OCI-LY3 (cell line): ENCODE data around the gene TCL1B.

Source experiments
- H2AFZ ChIP-seq: fragments of 200-600, 300-600 bp; shearing (Covaris generic); 2 replicates; pipeline ENCODE4 v1.6.0; 2014; ENCODE audit warnings: antibody characterized with exemption, low read depth, low read length
- H3K27ac ChIP-seq: fragments of 200-600, 300-600 bp; sonication (generic); 2 replicates; pipeline ENCODE4 v1.5.1; 2014; ENCODE audit warnings: mild to moderate bottlenecking, low read length, moderate library complexity, mixed read lengths
- H3K27me3 ChIP-seq: fragments of 200-600, 300-600 bp; sonication (generic); 2 replicates; pipeline ENCODE4 v1.6.1; 2014; ENCODE audit warnings: low read depth, low read length, mixed read lengths
- H3K36me3 ChIP-seq: fragments of 200-600, 300-600 bp; sonication (generic); replicated peaks from 2 replicates; pipeline ENCODE3; 2014; ENCODE audit warnings: low read depth, low read length, mixed read lengths
- H3K4me1 ChIP-seq: fragments of 300-600, 200-600 bp; sonication (generic); 2 replicates; pipeline ENCODE4 v1.6.1; 2014; ENCODE audit warnings: low read length, mixed read lengths
- H3K4me2 ChIP-seq: fragments of 200-600, 300-600 bp; sonication (generic); 2 replicates; pipeline ENCODE4 v1.6.1; 2014; ENCODE audit warnings: low read length, mixed read lengths
- H3K4me3 ChIP-seq: fragments of 300-600, 200-600 bp; sonication (generic); 2 replicates; pipeline ENCODE4 v1.5.1; 2014; ENCODE audit warnings: antibody characterized with exemption, mild to moderate bottlenecking, low read length, moderate library complexity
- H3K79me2 ChIP-seq: fragments of 300-600, 200-600 bp; shearing (Covaris generic); 2 replicates; pipeline ENCODE4 v1.6.1; 2014; ENCODE audit warnings: mild to moderate bottlenecking, low read length, mixed read lengths
- H3K9ac ChIP-seq: fragments of 300-600, 200-600 bp; shearing (Covaris generic); 2 replicates; pipeline ENCODE4 v1.6.0; 2014; ENCODE audit warnings: mild to moderate bottlenecking, low read length, moderate library complexity
- H3K9me3 ChIP-seq: fragments of 200-600, 300-600 bp; shearing (Covaris generic); 2 replicates; pipeline ENCODE4 v1.6.1; 2014; ENCODE audit warnings: low read length, mixed read lengths; ENCODE audit not compliant: insufficient read depth
- H4K20me1 ChIP-seq: fragments of 200-600, 300-600 bp; sonication (generic); 2 replicates; pipeline ENCODE4 v1.6.1; 2016; ENCODE audit warnings: low read length, mixed read lengths; ENCODE audit not compliant: insufficient read depth
- CTCF ChIP-seq: fragments of 200-600, 300-600 bp; sonication (generic); IDR thresholded peaks from 2 replicates; pipeline ENCODE4 v1.5.1; 2014; ENCODE audit warnings: antibody characterized with exemption, low read length, low read depth
- EZH2phosphoT487 ChIP-seq: fragments of 200-600 bp; shearing (Covaris generic); IDR thresholded peaks from 2 replicates; pipeline ENCODE4 v1.6.1; 2018; ENCODE audit warnings: antibody characterized with exemption, mixed run types, low read depth

Gene TCL1B

GRCh38 chr14:95739356-95739755 lies 53.1 kb downstream of the TCL1B start:
- Histone ChIP-seq H3K9ac (no peak overlapping the region), H3K4me2 (no peak overlapping the region), H3K27ac (no peak overlapping the region), H3K27me3 (peaks cover 20% of the 10 kb centered on the region), H3K79me2 (no peaks in the 10 kb centered on the region), H3K9me3 (no peaks in the 10 kb centered on the region; the same call in 1 of the 2 replicates), H3K36me3 (no peaks in the 10 kb centered on the region), H3K4me3 (no peak overlapping the region), H2AFZ (no peak overlapping the region), H4K20me1 (no peaks in the 10 kb centered on the region), H3K4me1 (no peaks in the 10 kb centered on the region)
- TF ChIP-seq CTCF (no peak), EZH2phosphoT487 (no peak)

- Histone ChIP-seq H3K9me3 (no peaks in the 10 kb centered on the region; the same call in 1 of the 2 replicates), H3K79me2 (no peaks in the 10 kb centered on the region), H3K4me1 (no peaks in the 10 kb centered on the region), H3K4me2 (no peak overlapping the region), H3K36me3 (no peaks in the 10 kb centered on the region), H4K20me1 (no peaks in the 10 kb centered on the region), H2AFZ (no peak overlapping the region), H3K4me3 (no peak overlapping the region), H3K27ac (no peak overlapping the region), H3K27me3 (peaks cover 17% of the 10 kb centered on the region), H3K9ac (no peak overlapping the region)
- TF ChIP-seq EZH2phosphoT487 (no peak), CTCF (no peak)
Measured at GRCh38 chr14:95741038-95741490, 54.8 kb downstream of the TCL1B start.

- TF ChIP-seq EZH2phosphoT487 (no peak), CTCF (no peak)
- no peak overlapping the region for H2AFZ ChIP-seq
Measured at GRCh38 chr14:95741781-95742180, 55.6 kb downstream of the TCL1B start.

More at GRCh38 chr14:95741781-95742180, 55.6 kb downstream of the TCL1B start:
- no peaks in the 10 kb centered on the region for H3K4me1 ChIP-seq
- H3K27me3 ChIP-seq, result peaks cover 10% of the 10 kb centered on the region
- H3K9ac ChIP-seq, result no peak overlapping the region
- H3K9me3 ChIP-seq, result no peaks in the 10 kb centered on the region; the same call in 1 of the 2 replicates
- H3K4me2 ChIP-seq, result no peak overlapping the region
- no peaks in the 10 kb centered on the region for H4K20me1 ChIP-seq
- H3K36me3 ChIP-seq, result no peaks in the 10 kb centered on the region
- no peaks in the 10 kb centered on the region for H3K79me2 ChIP-seq
- no peak overlapping the region for H3K4me3 ChIP-seq
- no peak overlapping the region for H3K27ac ChIP-seq
